Stimulated activated effector memory CD8-positive, alpha-beta T cell treated with anti-CD3 and anti-CD28 coated beads, Interleukin-12 subunit alpha, Interleukin-12 subunit beta, amount 100 ng/mL, for 72 hours (primary cell): Measurements from ENCODE around the gene ACSS3.

Experiments
- ATAC-seq: fragments of 150-1000 bp; cut with Tn5 transposase; 2 replicates; pipeline ENCODE4 v1.10.0; 2021
- DNase-seq, 2 donors: peaks; one replicate each; pipeline ENCODE4 v3.0.0; 2021 to 2022; ENCODE audit warnings: low spot score in 2 of 2
- H3K27ac Mint-ChIP-seq: one replicate; pipeline ENCODE4 v1.8.0; 2022; ENCODE audit warnings: mild to moderate bottlenecking, mixed read lengths
- H3K36me3 Mint-ChIP-seq: one replicate; pipeline ENCODE4 v1.8.0; 2022; ENCODE audit warnings: mild to moderate bottlenecking, mixed read lengths
- H3K4me1 Mint-ChIP-seq: one replicate; pipeline ENCODE4 v1.8.0; 2022; ENCODE audit warnings: mixed read lengths
- H3K4me3 Mint-ChIP-seq: one replicate; pipeline ENCODE4 v1.8.0; 2022; ENCODE audit warnings: mild to moderate bottlenecking, mixed read lengths
- H3K9me3 Mint-ChIP-seq: one replicate; pipeline ENCODE4 v1.8.0; 2022; ENCODE audit warnings: mixed read lengths

The ACSS3 gene

GRCh38 chr12:81211306-81211705 is 133.4 kb downstream of the ACSS3 start:
- peaks cover 16% of the 10 kb centered on the region for H3K9me3 Mint-ChIP-seq
- no peak for ATAC-seq
- no peaks in the 10 kb centered on the region for H3K36me3 Mint-ChIP-seq
- H3K27ac Mint-ChIP-seq, result no peak overlapping the region
- H3K4me1 Mint-ChIP-seq, result no peaks in the 10 kb centered on the region
- no peak overlapping the region for H3K4me3 Mint-ChIP-seq
- no peak for DNase-seq

GRCh38 chr12:81212996-81213696 is 135.3 kb downstream of the ACSS3 start:
- peaks cover 16% of the 10 kb centered on the region for H3K9me3 Mint-ChIP-seq
- H3K4me3 Mint-ChIP-seq, result no peak overlapping the region
- ATAC-seq (no peak), DNase-seq (no peak)
- no peak overlapping the region for H3K27ac Mint-ChIP-seq
- no peaks in the 10 kb centered on the region for H3K4me1 Mint-ChIP-seq
- no peaks in the 10 kb centered on the region for H3K36me3 Mint-ChIP-seq

GRCh38 chr12:81216739-81217138 is 138.9 kb downstream of the ACSS3 start:
- Mint-ChIP-seq H3K9me3 (peaks cover 13% of the 10 kb centered on the region), H3K36me3 (no peaks in the 10 kb centered on the region), H3K27ac (no peak overlapping the region), H3K4me1 (no peaks in the 10 kb centered on the region), H3K4me3 (no peak overlapping the region)
- DNase-seq (no peak), ATAC-seq (no peak)

DNA sequence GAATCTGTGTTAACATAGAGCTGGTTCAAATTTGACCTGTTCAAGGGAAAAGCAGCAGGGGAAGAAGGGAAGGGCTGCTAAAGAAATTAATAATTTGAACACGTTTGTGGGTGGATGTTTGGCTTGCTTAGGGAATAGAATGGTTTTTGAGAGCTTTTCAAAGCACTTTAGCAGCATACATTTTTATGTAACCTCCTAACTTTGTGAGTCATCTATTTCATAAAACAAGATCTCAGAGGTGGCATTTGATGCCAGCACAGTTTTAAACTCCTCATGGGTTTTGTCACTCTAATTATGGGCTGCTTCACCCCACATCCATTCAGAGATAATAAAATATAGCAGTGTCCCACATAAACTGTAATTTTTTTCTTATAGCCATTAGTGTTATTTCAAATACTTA is 143.8 kb downstream of the ACSS3 start:
- Mint-ChIP-seq H3K4me1 (no peaks in the 10 kb centered on the region), H3K36me3 (no peaks in the 10 kb centered on the region), H3K9me3 (peaks cover 13% of the 10 kb centered on the region), H3K4me3 (no peak overlapping the region), H3K27ac (no peak overlapping the region)
- no peak for ATAC-seq
- no peak for DNase-seq

GRCh38 chr12:81222846-81223592 is 145.1 kb downstream of the ACSS3 start:
- ATAC-seq (no peak), DNase-seq (no peak)
- Mint-ChIP-seq H3K36me3 (no peaks in the 10 kb centered on the region), H3K4me3 (no peak overlapping the region), H3K4me1 (no peaks in the 10 kb centered on the region), H3K9me3 (peaks cover 14% of the 10 kb centered on the region), H3K27ac (no peak overlapping the region)

- no peak for ATAC-seq
Observed at GRCh38 chr12:81224626-81225025, 146.7 kb downstream of the ACSS3 start.

GRCh38 chr12:81229759-81230158 is 151.9 kb downstream of the ACSS3 start:
- H3K36me3 Mint-ChIP-seq, result no peaks in the 10 kb centered on the region
- no peak overlapping the region for H3K4me3 Mint-ChIP-seq
- peaks cover 14% of the 10 kb centered on the region for H3K9me3 Mint-ChIP-seq
- ATAC-seq (no peak), DNase-seq (no peak)
- no peaks in the 10 kb centered on the region for H3K4me1 Mint-ChIP-seq
- no peak overlapping the region for H3K27ac Mint-ChIP-seq

More at GRCh38 chr12:81224626-81225025, 146.7 kb downstream of the ACSS3 start:
- Mint-ChIP-seq H3K4me1 (no peaks in the 10 kb centered on the region), H3K9me3 (peaks cover 14% of the 10 kb centered on the region), H3K27ac (no peak overlapping the region), H3K4me3 (no peak overlapping the region), H3K36me3 (no peaks in the 10 kb centered on the region)
- DNase-seq, result no peak

DNA sequence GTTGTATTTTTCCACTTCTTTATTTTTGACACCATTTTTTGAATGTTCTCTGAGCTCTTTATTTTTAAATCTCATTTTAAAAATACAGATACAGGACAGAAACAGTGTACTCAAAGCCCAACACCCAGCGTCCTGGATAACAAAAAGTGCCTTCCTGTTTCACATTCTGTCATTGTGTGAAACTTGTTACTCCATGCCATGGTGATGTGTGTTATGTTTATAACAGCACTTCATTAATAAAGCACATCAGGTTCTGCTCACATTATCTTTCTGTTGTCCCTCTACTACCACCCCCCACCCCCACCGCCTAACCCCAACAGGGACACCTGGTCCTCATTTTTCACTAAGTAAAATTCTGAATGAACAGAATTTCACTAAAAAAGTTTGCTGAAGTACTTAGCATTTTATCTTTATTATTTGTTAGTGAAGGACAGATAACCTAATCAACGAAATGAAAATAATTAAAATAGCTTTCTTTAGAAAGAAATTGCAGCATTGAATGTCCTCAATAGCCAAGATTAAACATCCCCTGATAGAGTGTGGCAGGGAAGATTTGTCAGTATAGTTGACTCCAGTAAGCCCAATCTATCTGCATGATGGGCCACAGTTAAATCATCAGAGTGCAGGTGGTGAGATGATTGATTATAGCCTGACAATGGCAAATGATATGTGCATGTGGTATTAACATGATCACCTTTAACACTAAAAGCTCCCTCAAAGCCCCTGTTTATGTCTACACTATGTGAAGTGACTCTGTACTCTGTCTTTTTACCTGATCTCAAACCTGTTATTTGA is 153.9 kb downstream of the ACSS3 start:
- DNase-seq (no peak), ATAC-seq (no peak)
- H3K4me1 Mint-ChIP-seq, result no peaks in the 10 kb centered on the region
- no peak overlapping the region for H3K27ac Mint-ChIP-seq
- H3K36me3 Mint-ChIP-seq, result no peaks in the 10 kb centered on the region
- H3K9me3 Mint-ChIP-seq, result peaks cover 7% of the 10 kb centered on the region
- H3K4me3 Mint-ChIP-seq, result no peak overlapping the region

GRCh38 chr12:81245458-81245857 is 167.6 kb downstream of the ACSS3 start:
- DNase-seq (no peak), ATAC-seq (no peak)
- no peak overlapping the region for H3K4me3 Mint-ChIP-seq
- peaks cover 5% of the 10 kb centered on the region for H3K9me3 Mint-ChIP-seq
- H3K4me1 Mint-ChIP-seq, result no peaks in the 10 kb centered on the region
- H3K36me3 Mint-ChIP-seq, result no peaks in the 10 kb centered on the region
- H3K27ac Mint-ChIP-seq, result no peak overlapping the region

GRCh38 chr12:81245907-81246570 is 168.2 kb downstream of the ACSS3 start:
- Mint-ChIP-seq H3K4me1 (no peaks in the 10 kb centered on the region), H3K4me3 (no peak overlapping the region), H3K27ac (no peak overlapping the region), H3K36me3 (no peaks in the 10 kb centered on the region), H3K9me3 (peaks cover 5% of the 10 kb centered on the region)
- ATAC-seq (peak; percentile 8), DNase-seq (no peak)

GRCh38 chr12:81249976-81250375 is 172.1 kb downstream of the ACSS3 start:
- Mint-ChIP-seq H3K9me3 (peaks cover 5% of the 10 kb centered on the region), H3K36me3 (no peaks in the 10 kb centered on the region), H3K27ac (no peak overlapping the region), H3K4me1 (no peaks in the 10 kb centered on the region), H3K4me3 (no peak overlapping the region)
- ATAC-seq (no peak), DNase-seq (no peak)

DNA sequence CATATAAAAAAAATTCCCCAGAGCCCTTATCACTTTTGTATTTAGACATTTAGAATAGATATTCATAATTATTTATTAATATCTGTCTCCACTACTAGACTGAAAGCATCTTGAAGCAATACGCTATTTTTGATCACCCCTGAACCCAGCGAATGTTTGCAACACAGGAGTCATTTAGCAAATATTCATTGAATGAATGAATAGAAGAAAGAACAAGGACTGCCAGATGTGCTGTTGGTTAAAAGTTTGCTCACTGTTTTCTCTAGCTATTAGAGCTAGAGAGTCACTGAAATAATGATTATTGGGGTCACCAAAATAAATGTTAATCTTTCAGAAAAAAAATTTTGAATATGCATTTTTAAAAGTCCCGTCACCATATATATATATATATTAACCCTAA is 174.3 kb downstream of the ACSS3 start:
- no peak overlapping the region for H3K27ac Mint-ChIP-seq
- no peak for DNase-seq
- no peak for ATAC-seq
- H3K4me3 Mint-ChIP-seq, result no peak overlapping the region
- H3K9me3 Mint-ChIP-seq, result peaks cover 14% of the 10 kb centered on the region
- no peaks in the 10 kb centered on the region for H3K4me1 Mint-ChIP-seq
- no peaks in the 10 kb centered on the region for H3K36me3 Mint-ChIP-seq

DNA sequence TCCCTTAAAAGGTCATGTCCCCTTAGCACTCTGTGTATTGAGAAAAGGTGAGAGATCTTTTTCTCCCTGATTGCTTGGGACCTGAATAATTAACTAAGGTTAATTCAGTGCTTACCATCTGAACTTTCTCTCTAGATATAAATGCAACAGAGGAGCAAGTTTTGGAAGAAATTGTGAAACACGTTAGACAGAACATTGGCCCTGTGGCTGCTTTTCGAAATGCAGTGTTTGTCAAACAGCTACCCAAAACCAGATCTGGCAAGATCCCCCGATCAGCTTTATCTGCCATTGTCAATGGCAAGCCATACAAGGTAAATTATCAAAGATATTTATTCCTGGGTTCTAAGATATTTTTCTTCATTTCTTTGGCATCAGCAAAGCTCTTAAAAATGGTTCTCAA is 175.5 kb downstream of the ACSS3 start:
- ATAC-seq (no peak), DNase-seq (no peak)
- Mint-ChIP-seq H3K4me1 (no peaks in the 10 kb centered on the region), H3K4me3 (no peak overlapping the region), H3K36me3 (no peaks in the 10 kb centered on the region), H3K9me3 (peaks cover 12% of the 10 kb centered on the region), H3K27ac (no peak overlapping the region)

DNA sequence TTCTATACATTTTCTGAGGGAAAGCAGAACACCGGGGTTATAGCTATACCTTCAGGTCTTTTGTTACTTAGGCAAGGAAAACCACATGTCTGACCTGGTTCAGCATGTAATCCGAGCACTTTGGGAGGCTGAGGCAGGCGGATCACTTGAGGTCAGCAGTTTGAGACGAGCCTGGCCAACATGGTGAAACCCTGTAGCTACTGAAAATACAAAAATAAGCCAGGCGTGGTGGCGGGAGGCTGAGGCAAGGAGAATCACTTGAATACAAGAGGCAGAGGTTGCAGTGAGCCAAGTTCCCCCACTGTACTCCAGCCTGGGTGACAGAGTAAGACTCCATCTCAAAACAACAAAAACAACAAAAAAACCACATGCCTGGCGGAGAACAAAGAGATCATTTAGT is 177.6 kb downstream of the ACSS3 start:
- no peaks in the 10 kb centered on the region for H3K4me1 Mint-ChIP-seq
- ATAC-seq, result no peak

GRCh38 chr12:81255947-81256346 is 178.1 kb downstream of the ACSS3 start:
- H3K4me1 Mint-ChIP-seq, result no peaks in the 10 kb centered on the region
- H3K36me3 Mint-ChIP-seq, result no peaks in the 10 kb centered on the region
- ATAC-seq, result no peak
- no peak overlapping the region for H3K4me3 Mint-ChIP-seq
- H3K9me3 Mint-ChIP-seq, result peaks cover 8% of the 10 kb centered on the region
- H3K27ac Mint-ChIP-seq, result no peak overlapping the region
- no peak for DNase-seq

More for the DNA sequence above, 177.6 kb downstream of the ACSS3 start:
- no peak for DNase-seq
- Mint-ChIP-seq H3K27ac (no peak overlapping the region), H3K36me3 (no peaks in the 10 kb centered on the region), H3K9me3 (peaks cover 10% of the 10 kb centered on the region), H3K4me3 (no peak overlapping the region)
